H9 (cell line): ENCODE data around the gene TBPL1. TPM values are rescaled to one million over a fixed set of nuclear protein-coding genes. Genes with fewer than 3 reads are reported as not detected.

ENCODE experiments used
- DNase-seq: peaks from one replicate; pipeline ENCODE4 v3.0.0-alpha.2; 2017
- H2AFZ ChIP-seq: one replicate; pipeline ENCODE4 v1.6.1; 2013; ENCODE audit warnings: mild to moderate bottlenecking, low read length, control low read depth, moderate library complexity
- H2AK5ac ChIP-seq: 2 replicates; pipeline ENCODE4 v1.6.1; 2013; ENCODE audit warnings: low read length, control low read depth, mixed read lengths; ENCODE audit not compliant: insufficient read length
- H2BK120ac ChIP-seq: one replicate; pipeline ENCODE4 v1.6.1; 2013; ENCODE audit warnings: low read depth, mild to moderate bottlenecking, low read length, control low read depth, inconsistent platforms; ENCODE audit not compliant: poor library complexity, severe bottlenecking
- H2BK12ac ChIP-seq: 2 replicates; pipeline ENCODE4 v1.6.1; 2013; ENCODE audit warnings: low read length, control low read depth, mixed read lengths, low read depth; ENCODE audit not compliant: insufficient read length
- H2BK15ac ChIP-seq: 2 replicates; pipeline ENCODE4 v1.6.1; 2013; ENCODE audit warnings: low read depth, low read length, control low read depth
- H2BK20ac ChIP-seq: one replicate; pipeline ENCODE4 v1.6.1; 2013; ENCODE audit warnings: low read depth, mild to moderate bottlenecking, low read length, control low read depth, inconsistent platforms; ENCODE audit not compliant: poor library complexity, severe bottlenecking
- H2BK5ac ChIP-seq: 2 replicates; pipeline ENCODE4 v1.6.1; 2013; ENCODE audit warnings: low read length, control low read depth, mixed read lengths; ENCODE audit not compliant: insufficient read length
- H3K14ac ChIP-seq: 2 replicates; pipeline ENCODE4 v1.6.1; 2013; ENCODE audit warnings: low read length, control low read depth; ENCODE audit not compliant: insufficient read depth
- H3K18ac ChIP-seq: 2 replicates; pipeline ENCODE4 v1.6.1; 2013; ENCODE audit warnings: low read depth, mild to moderate bottlenecking, mixed read lengths, low read length, control low read depth; ENCODE audit not compliant: insufficient read length
- H3K23ac ChIP-seq: 2 replicates; pipeline ENCODE4 v1.6.1; 2013; ENCODE audit warnings: low read length, control low read depth, mixed read lengths, low read depth; ENCODE audit not compliant: insufficient read length
- H3K23me2 ChIP-seq: 2 replicates; pipeline ENCODE4 v1.6.1; 2013; ENCODE audit warnings: low read depth, mild to moderate bottlenecking, mixed read lengths, low read length, control low read depth; ENCODE audit not compliant: insufficient read length, poor library complexity, severe bottlenecking
- H3K27ac ChIP-seq: 2 replicates; pipeline ENCODE4 v1.5.1; 2013; ENCODE audit warnings: low read length, control low read depth, mixed read lengths, low read depth; ENCODE audit not compliant: insufficient read length
- H3K27me3 ChIP-seq: 2 replicates; pipeline ENCODE4 v1.6.1; 2013; ENCODE audit warnings: low read length, control low read depth, inconsistent platforms; ENCODE audit not compliant: insufficient read depth
- H3K4ac ChIP-seq: 2 replicates; pipeline ENCODE4 v1.6.1; 2013; ENCODE audit warnings: low read depth, mild to moderate bottlenecking, control low read depth, inconsistent platforms, low read length, moderate library complexity
- H3K4me1 ChIP-seq: 2 replicates; pipeline ENCODE4 v1.6.1; 2013; ENCODE audit warnings: low read length, control low read depth, inconsistent platforms; ENCODE audit not compliant: insufficient read depth
- H3K4me2 ChIP-seq: 2 replicates; pipeline ENCODE4 v1.6.1; 2013; ENCODE audit warnings: low read length, control low read depth, mixed read lengths; ENCODE audit not compliant: insufficient read length, insufficient read depth
- H3K56ac ChIP-seq: 2 replicates; pipeline ENCODE4 v1.6.1; 2013; ENCODE audit warnings: low read depth, mild to moderate bottlenecking, mixed read lengths, low read length, control low read depth; ENCODE audit not compliant: insufficient read length
- H3K79me1 ChIP-seq: 2 replicates; pipeline ENCODE4 v1.6.1; 2013; ENCODE audit warnings: low read depth, mild to moderate bottlenecking, moderate library complexity, low read length, control low read depth, inconsistent platforms; ENCODE audit not compliant: insufficient read depth, poor library complexity, severe bottlenecking
- H3K79me2 ChIP-seq: 2 replicates; pipeline ENCODE4 v1.6.1; 2013; ENCODE audit warnings: low read length, control low read depth, inconsistent platforms; ENCODE audit not compliant: insufficient read depth
- H3K9ac ChIP-seq: 2 replicates; pipeline ENCODE4 v1.6.1; 2013; ENCODE audit warnings: low read length, control low read depth, mixed read lengths; ENCODE audit not compliant: insufficient read length; ENCODE audit errors: extremely low read depth
- H3K9me3 ChIP-seq: one replicate; pipeline ENCODE4 v1.6.1; 2013; ENCODE audit warnings: low read depth, low read length, inconsistent platforms; ENCODE audit not compliant: control insufficient read depth
- H3T11ph ChIP-seq: one replicate; pipeline ENCODE4 v1.6.1; 2013; ENCODE audit warnings: mild to moderate bottlenecking, low read length, control low read depth, inconsistent platforms
- H4K20me1 ChIP-seq: one replicate; pipeline ENCODE4 v1.6.1; 2013; ENCODE audit not compliant: control insufficient read depth, insufficient read length, insufficient read depth
- H4K5ac ChIP-seq: 2 replicates; pipeline ENCODE4 v1.6.1; 2013; ENCODE audit warnings: low read depth, mild to moderate bottlenecking, mixed read lengths, low read length, control low read depth; ENCODE audit not compliant: insufficient read length
- H4K8ac ChIP-seq: replicated peaks from 2 replicates; pipeline ENCODE4 v1.6.1; 2013; ENCODE audit warnings: low read length, control low read depth, mixed read lengths, low read depth; ENCODE audit not compliant: insufficient read length
- H4K91ac ChIP-seq: 2 replicates; pipeline ENCODE4 v1.6.1; 2013; ENCODE audit warnings: low read depth, mild to moderate bottlenecking, moderate library complexity, mixed read lengths, low read length, control low read depth; ENCODE audit not compliant: insufficient read length
- H3K27ac Mint-ChIP-seq, 3 experiments: 2 replicates in 2 of 3; 3 replicates in 1 of 3; pipeline ENCODE4 v1.8.0; 2020 to 2021; ENCODE audit warnings: mixed read lengths in 3 of 3, mild to moderate bottlenecking in 1 of 3, moderate library complexity in 1 of 3
- H3K27me3 Mint-ChIP-seq: 2 replicates; pipeline ENCODE4 v1.8.0; 2021; ENCODE audit warnings: low read depth, mild to moderate bottlenecking, moderate library complexity, mixed read lengths
- H3K36me3 Mint-ChIP-seq, 3 experiments: 2 replicates in 2 of 3; 3 replicates in 1 of 3; pipeline ENCODE4 v1.8.0; 2020 to 2021; ENCODE audit warnings: low read depth in 3 of 3, mixed read lengths in 3 of 3; ENCODE audit not compliant: insufficient read depth in 1 of 3
- H3K4me1 Mint-ChIP-seq, 2 experiments: 2 replicates each; pipeline ENCODE4 v1.8.0; 2020; ENCODE audit warnings: mixed read lengths in 2 of 2
- H3K4me3 Mint-ChIP-seq, 2 experiments: 2 replicates in 1 of 2; 3 replicates in 1 of 2; pipeline ENCODE4 v1.8.0; 2020 to 2021; ENCODE audit warnings: mild to moderate bottlenecking in 2 of 2, mixed read lengths in 2 of 2, moderate library complexity in 1 of 2
- H3K9me3 Mint-ChIP-seq, 2 experiments: 2 replicates in 1 of 2; 3 replicates in 1 of 2; pipeline ENCODE4 v1.8.0; 2020; ENCODE audit warnings: mild to moderate bottlenecking in 2 of 2, mixed read lengths in 2 of 2, moderate library complexity in 1 of 2
- CTCF ChIP-seq: fragments of 200-600 bp; sonication (generic); conservative IDR thresholded peaks from 3 replicates; pipeline ENCODE4 v1.8.0; 2021; ENCODE audit warnings: antibody characterized with exemption, mild to moderate bottlenecking
- WGBS: extraction: QIAGEN DNeasy Blood & Tissue Kit; methylation state at CpG from one replicate; pipeline ENCODE4 v1.1.7; 2013; ENCODE audit warnings: missing lambda C conversion rate, low lambda C conversion rate, mixed read lengths; ENCODE audit not compliant: insufficient read length; ENCODE audit errors: extremely low coverage; 5-methylcytosine and 5-hydroxymethylcytosine counted together
- total RNA-seq: library from RNA; stranded (reverse); gene quantifications from 2 replicates; pipeline ENCODE4 v1.2.1, GENCODE V29; 2021

TBPL1 gene
- total RNA-seq, 1 experiment from 2014 or later = 49.7 TPM

GRCh38 chr6:133986942-133987341 lies 33.9 kb downstream of the TBPL1 start:
- no peak overlapping the region for H2BK12ac ChIP-seq
- no peak overlapping the region for H3K4me3 Mint-ChIP-seq
- H3K4me1 Mint-ChIP-seq = peaks cover 21 to 26% of the 10 kb centered on the region in 2 experiments
- no peaks in the 10 kb centered on the region for H3K27me3 ChIP-seq
- H2AFZ ChIP-seq = no peak overlapping the region
- no peaks in the 10 kb centered on the region for H3K79me2 ChIP-seq
- no peaks in the 10 kb centered on the region for H4K20me1 ChIP-seq
- no peak overlapping the region for H2AK5ac ChIP-seq
- no peak overlapping the region for H3K27ac ChIP-seq
- H3K27me3 Mint-ChIP-seq = no peaks in the 10 kb centered on the region
- peaks cover 7% of the 10 kb centered on the region for H3K4me1 ChIP-seq
- no peak overlapping the region for H2BK15ac ChIP-seq
- H3K9me3 Mint-ChIP-seq = no peaks in the 10 kb centered on the region
- no peak overlapping the region for H4K8ac ChIP-seq
- H3K23me2 ChIP-seq = no peaks in the 10 kb centered on the region
- H3K9ac ChIP-seq = no peak overlapping the region
- no peaks in the 10 kb centered on the region for H3K9me3 ChIP-seq
- no peak overlapping the region for H3K4me2 ChIP-seq
- H2BK120ac ChIP-seq = no peak overlapping the region
- no peak overlapping the region for H3T11ph ChIP-seq
- H3K14ac ChIP-seq = no peak overlapping the region
- H3K4ac ChIP-seq = no peak overlapping the region
- no peak overlapping the region for H4K91ac ChIP-seq
- peaks cover 5 to 40% (median 18%) of the 10 kb centered on the region in 3 experiments; a peak in 6 of 7 replicates for H3K36me3 Mint-ChIP-seq
- TF ChIP-seq CTCF = no peak
- no peak overlapping the region for H2BK5ac ChIP-seq
- H3K23ac ChIP-seq = no peak overlapping the region
- no peaks in the 10 kb centered on the region for H3K79me1 ChIP-seq
- no peak overlapping the region for H3K56ac ChIP-seq
- no peak overlapping the region for H2BK20ac ChIP-seq
- no peak for DNase-seq
- WGBS = no CpG with 5 or more reads among the region's 2 CpGs
- no peak overlapping the region for H3K27ac Mint-ChIP-seq
- H3K18ac ChIP-seq = no peak overlapping the region
- H4K5ac ChIP-seq = no peak overlapping the region
